Naive thymus-derived CD4-positive, alpha-beta T cell (primary cell): Measurements from ENCODE around the gene MAPK14. TPM values are rescaled to one million over a fixed set of nuclear protein-coding genes. Genes with fewer than 3 reads are reported as not detected.
A peak's percentile ranks its signal among the peaks of the same experiment; 100 is the strongest.

Experiments used
- ATAC-seq: fragments of 150-1000 bp; cut with Tn5 transposase; 2 replicates; pipeline ENCODE4 v1.10.0; 2021; ENCODE audit warnings: mild to moderate bottlenecking, moderate library complexity
- CTCF ChIA-PET: fragments of 350-600 bp; sonication (Branson Sonifier 250); formaldehyde crosslinking; loops from one replicate; lab custom pipeline; 2021; ENCODE audit warnings: antibody characterized with exemption; lab: Charles Lee
- POLR2A ChIA-PET: fragments of 350-600 bp; sonication (Branson Sonifier 250); formaldehyde crosslinking; loops from one replicate; lab custom pipeline; 2021; ENCODE audit warnings: antibody characterized with exemption, inconsistent platforms; lab: Charles Lee
- DNase-seq, 9 donors: peaks; one replicate each; pipeline versions ENCODE4 v3.0.0 to v3.0.0-alpha.2; 2020 to 2022; ENCODE audit warnings: mixed read lengths in 1 of 9
- H3K27ac ChIP-seq: one replicate; pipeline ENCODE4 v1.7.0; 2013; ENCODE audit warnings: mild to moderate bottlenecking, low read depth, low read length, moderate library complexity
- H3K27me3 ChIP-seq, 2 donors: one replicate each; pipeline ENCODE4 v1.7.0; 2013; ENCODE audit warnings: low read length in 2 of 2, mild to moderate bottlenecking in 2 of 2, moderate library complexity in 2 of 2; ENCODE audit not compliant: control insufficient read depth in 2 of 2, insufficient read depth in 2 of 2
- H3K36me3 ChIP-seq, 3 experiments: 1 replicate in 2 of 3; 2 replicates in 1 of 3; pipeline ENCODE4 v1.7.0; 2013; ENCODE audit warnings: low read length in 3 of 3, mild to moderate bottlenecking in 3 of 3, moderate library complexity in 1 of 3; ENCODE audit not compliant: insufficient read depth in 3 of 3, control insufficient read depth in 2 of 3
- H3K4me1 ChIP-seq, 2 donors: one replicate each; pipeline ENCODE4 v1.7.0; 2013; ENCODE audit warnings: low read length in 2 of 2, mild to moderate bottlenecking in 2 of 2, moderate library complexity in 1 of 2; ENCODE audit not compliant: control insufficient read depth in 2 of 2, insufficient read depth in 2 of 2
- H3K4me3 ChIP-seq: 2 replicates; pipeline ENCODE4 v1.7.0; 2013; ENCODE audit warnings: mild to moderate bottlenecking, low read length
- H3K9me3 ChIP-seq, 3 experiments: 1 replicate in 2 of 3; 2 replicates in 1 of 3; pipeline ENCODE4 v1.7.0; 2013; ENCODE audit warnings: low read length in 3 of 3; ENCODE audit not compliant: control insufficient read depth in 2 of 3
- H3K27ac Mint-ChIP-seq, 9 donors: one replicate each; pipeline ENCODE4 v1.8.0; 2020 to 2022; ENCODE audit warnings: mixed read lengths in 9 of 9, mild to moderate bottlenecking in 8 of 9, moderate library complexity in 5 of 9, inconsistent platforms in 2 of 9
- H3K27me3 Mint-ChIP-seq, 5 donors: one replicate each; pipeline ENCODE4 v1.8.0; 2021 to 2022; ENCODE audit warnings: mixed read lengths in 5 of 5, mild to moderate bottlenecking in 1 of 5
- H3K36me3 Mint-ChIP-seq, 5 donors: one replicate each; pipeline ENCODE4 v1.8.0; 2020 to 2022; ENCODE audit warnings: mixed read lengths in 5 of 5, mild to moderate bottlenecking in 3 of 5, inconsistent platforms in 1 of 5
- H3K4me1 Mint-ChIP-seq, 7 donors: one replicate each; pipeline ENCODE4 v1.8.0; 2020 to 2022; ENCODE audit warnings: mixed read lengths in 7 of 7, mild to moderate bottlenecking in 3 of 7, inconsistent platforms in 1 of 7
- H3K4me3 Mint-ChIP-seq, 10 donors: one replicate each; pipeline ENCODE4 v1.8.0; 2020 to 2022; ENCODE audit warnings: mild to moderate bottlenecking in 10 of 10, mixed read lengths in 10 of 10, moderate library complexity in 6 of 10, inconsistent platforms in 2 of 10
- H3K9me3 Mint-ChIP-seq, 11 donors: one replicate each; pipeline ENCODE4 v1.8.0; 2020 to 2022; ENCODE audit warnings: mixed read lengths in 11 of 11, mild to moderate bottlenecking in 4 of 11, inconsistent platforms in 1 of 11, moderate library complexity in 1 of 11
- intact Hi-C, 2 donors: fragments of 100-400 bp; cut with micrococcal nuclease; formaldehyde crosslinking; loops; one replicate each; pipeline ENCODE4 v1.15.1; 2023
- polyA plus RNA-seq, 2 donors: library from polyadenylated mRNA; unstranded; fragments of 300-500 nt; fragmentation: Illumina TruSeq; gene quantifications; one replicate each; pipeline ENCODE4 v1.2.3, GENCODE V29; 2021
- total RNA-seq, 6 experiments: library from RNA in 5 of 6; stranded (reverse) in 5 of 6; gene quantifications; 1 replicate in 5 of 6; 2 replicates in 1 of 6; pipeline ENCODE4 v1.2.3 and lab custom pipeline; 2021 to 2026

The MAPK14 gene
- total and polyA plus RNA-seq, 7 experiments from 2014 or later = 43.2 to 81.0 (median 60.5) TPM

GRCh38 chr6:36072681-36073080 is 45.1 kb downstream of the MAPK14 start:
- no peak overlapping the region for H3K4me3 Mint-ChIP-seq
- H3K4me3 ChIP-seq = no peak overlapping the region
- intact Hi-C loops = no loop called here
- no peaks in the 10 kb centered on the region for H3K9me3 Mint-ChIP-seq
- peaks cover 0 to 17% (median 7%) of the 10 kb centered on the region in 3 experiments for H3K36me3 ChIP-seq
- no peaks in the 10 kb centered on the region for H3K9me3 ChIP-seq
- ATAC-seq (no peak), DNase-seq (no peak)
- peaks cover 0 to 25% (median 3%) of the 10 kb centered on the region in 5 donors for H3K36me3 Mint-ChIP-seq
- H3K4me1 Mint-ChIP-seq = peaks cover 18 to 59% (median 47%) of the 10 kb centered on the region in 7 donors
- no peaks in the 10 kb centered on the region for H3K27me3 Mint-ChIP-seq
- H3K27ac ChIP-seq = no peak overlapping the region
- H3K4me1 ChIP-seq = no peaks in the 10 kb centered on the region
- CTCF ChIA-PET = no interaction called here
- POLR2A ChIA-PET = no interaction called here
- H3K27ac Mint-ChIP-seq = peak overlapping the region in 6 of 9 donors; percentile 7 to 86 (median 15)
- H3K27me3 ChIP-seq = no peaks in the 10 kb centered on the region

- H3K27me3 ChIP-seq = no peaks in the 10 kb centered on the region
- H3K27ac ChIP-seq = no peak overlapping the region
- CTCF ChIA-PET = interaction anchor here (0.7 to 2.1 kb wide), 5 partner anchors 9 to 45 kb away, joined by 3 to 11 read pairs (median 3); no protein-coding TSS in a partner anchor
- Mint-ChIP-seq H3K4me1 (peaks cover 12 to 50% (median 38%) of the 10 kb centered on the region in 7 donors), H3K27ac (peak overlapping the region in 4 of 9 donors; percentile 3 to 61 (median 6)), H3K27me3 (no peaks in the 10 kb centered on the region), H3K36me3 (peaks cover 0 to 28% (median under 1%) of the 10 kb centered on the region in 5 donors), H3K4me3 (no peak overlapping the region), H3K9me3 (no peaks in the 10 kb centered on the region)
- DNase-seq (no peak), ATAC-seq (no peak)
- H3K4me1 ChIP-seq = no peaks in the 10 kb centered on the region
- no peaks in the 10 kb centered on the region for H3K9me3 ChIP-seq
- POLR2A ChIA-PET = interaction anchor here (1.0 to 1.2 kb wide), 2 partner anchors 40 to 45 kb away, joined by 4 read pairs; no protein-coding TSS in a partner anchor
- peaks cover 0 to 23% (median 14%) of the 10 kb centered on the region in 3 experiments for H3K36me3 ChIP-seq
- intact Hi-C loops = no loop called here
- H3K4me3 ChIP-seq = no peak overlapping the region
Observed at GRCh38 chr6:36073587-36073986, 46.0 kb downstream of the MAPK14 start.

- Mint-ChIP-seq H3K27me3 (no peaks in the 10 kb centered on the region), H3K36me3 (peaks cover 6 to 49% (median 19%) of the 10 kb centered on the region in 5 donors), H3K4me1 (peaks cover 8 to 40% (median 28%) of the 10 kb centered on the region in 7 donors), H3K27ac (peak overlapping the region in 6 of 9 donors; percentile 6 to 69 (median 47)), H3K4me3 (no peak overlapping the region), H3K9me3 (peaks cover 0 to 7% (median 0%) of the 10 kb centered on the region in 11 donors)
- no peaks in the 10 kb centered on the region for H3K4me1 ChIP-seq
- no peaks in the 10 kb centered on the region for H3K9me3 ChIP-seq
- ATAC-seq (peak; percentile 61), DNase-seq (peak in 5 of 9 donors; percentile 8 to 35 (median 22))
- ChIA-PET POLR2A (interaction anchor here (0.7 to 1.0 kb wide), 2 partner anchors 27 to 48 kb away, joined by 3 read pairs; partner anchors contain the start of gene MAPK14), CTCF (interaction anchor here (1.8 kb wide), 1 partner anchor 56 kb away, joined by 5 read pairs; no protein-coding TSS in a partner anchor)
- H3K36me3 ChIP-seq = peaks cover 0 to 36% (median 22%) of the 10 kb centered on the region in 3 experiments
- intact Hi-C loops = loop anchor here in 1 of 2 donors (1.0 kb wide), 1 partner anchor 121 kb away; the partner anchor contains the start of gene BRPF3
- no peak overlapping the region for H3K4me3 ChIP-seq
- H3K27ac ChIP-seq = no peak overlapping the region
- no peaks in the 10 kb centered on the region for H3K27me3 ChIP-seq
Observed at GRCh38 chr6:36075656-36076055, 48.0 kb downstream of the MAPK14 start.

- H3K27me3 ChIP-seq = no peaks in the 10 kb centered on the region
- H3K4me3 Mint-ChIP-seq = no peak overlapping the region
- H3K4me1 ChIP-seq = no peaks in the 10 kb centered on the region
- H3K9me3 ChIP-seq = no peaks in the 10 kb centered on the region
- ChIA-PET CTCF (interaction anchor here (1.1 to 2.3 kb wide), 3 partner anchors 19 to 55 kb away, joined by 4 to 11 read pairs (median 5); partner anchors contain the start of gene MAPK14), POLR2A (interaction anchor here (0.7 to 1.0 kb wide), 2 partner anchors 27 to 49 kb away, joined by 3 read pairs; partner anchors contain the start of gene MAPK14)
- no peak for DNase-seq
- H3K9me3 Mint-ChIP-seq = peaks cover 0 to 12% (median 0%) of the 10 kb centered on the region in 11 donors
- H3K27ac ChIP-seq = no peak overlapping the region
- intact Hi-C loops = no loop called here
- H3K36me3 Mint-ChIP-seq = peaks cover 10 to 57% (median 27%) of the 10 kb centered on the region in 5 donors
- no peak for ATAC-seq
- peak overlapping the region in 6 of 9 donors; percentile 3 to 69 (median 56) for H3K27ac Mint-ChIP-seq
- peaks cover 8 to 43% (median 25%) of the 10 kb centered on the region in 7 donors for H3K4me1 Mint-ChIP-seq
- no peaks in the 10 kb centered on the region for H3K27me3 Mint-ChIP-seq
- H3K4me3 ChIP-seq = no peak overlapping the region
- peaks cover 0 to 38% (median 25%) of the 10 kb centered on the region in 3 experiments for H3K36me3 ChIP-seq
Observed at GRCh38 chr6:36076178-36077063, 48.8 kb downstream of the MAPK14 start.

DNA sequence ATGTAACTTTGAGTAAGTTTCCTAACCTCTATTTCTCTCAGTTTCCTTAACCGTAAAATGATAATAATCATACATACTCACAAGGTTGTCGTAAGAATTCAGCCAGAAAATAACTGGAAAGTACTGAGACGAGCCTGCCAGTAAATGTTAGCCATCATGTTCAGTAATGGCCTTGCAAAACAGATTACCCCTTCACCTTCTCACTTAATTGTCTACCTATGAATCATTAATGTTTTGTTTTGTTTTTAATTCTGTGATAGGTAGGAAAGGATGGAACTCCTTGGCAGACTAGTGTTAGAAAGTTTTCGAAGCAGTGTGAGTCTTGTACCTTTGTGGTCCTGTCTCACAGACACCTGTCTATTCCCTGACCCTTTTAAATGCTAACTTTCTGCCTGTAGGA is 50.6 kb downstream of the MAPK14 start:
- no peak for ATAC-seq
- Mint-ChIP-seq H3K9me3 (peaks cover 0 to 14% (median 0%) of the 10 kb centered on the region in 11 donors), H3K27ac (peak overlapping the region in 1 of 9 donors; percentile 41), H3K27me3 (no peaks in the 10 kb centered on the region), H3K4me3 (no peak overlapping the region), H3K36me3 (peaks cover 20 to 71% (median 43%) of the 10 kb centered on the region in 5 donors), H3K4me1 (peaks cover 0 to 34% (median 13%) of the 10 kb centered on the region in 7 donors)
- Histone ChIP-seq H3K4me3 (no peak overlapping the region), H3K36me3 (peaks cover 0 to 54% (median 33%) of the 10 kb centered on the region in 3 experiments), H3K9me3 (no peaks in the 10 kb centered on the region), H3K27me3 (no peaks in the 10 kb centered on the region), H3K4me1 (no peaks in the 10 kb centered on the region), H3K27ac (no peak overlapping the region)
- no peak for DNase-seq
- intact Hi-C loops = no loop called here
- POLR2A ChIA-PET = interaction anchor here (0.6 kb wide), 1 partner anchor 14 kb away, joined by 3 read pairs; no protein-coding TSS in a partner anchor
- CTCF ChIA-PET = interaction anchor here (0.7 to 2.3 kb wide), 4 partner anchors 17 to 224 kb away, joined by 3 to 11 read pairs (median 4); no protein-coding TSS in a partner anchor

GRCh38 chr6:36079601-36080000 is 52.0 kb downstream of the MAPK14 start:
- no peak overlapping the region for H3K4me3 Mint-ChIP-seq
- peaks cover 29 to 77% (median 53%) of the 10 kb centered on the region in 5 donors for H3K36me3 Mint-ChIP-seq
- no peak overlapping the region for H3K27ac ChIP-seq
- H3K27ac Mint-ChIP-seq = peak overlapping the region in 2 of 9 donors; percentile 9 to 27
- H3K4me1 Mint-ChIP-seq = peaks cover 3 to 28% (median 13%) of the 10 kb centered on the region in 7 donors
- ATAC-seq (no peak), DNase-seq (no peak)
- H3K4me1 ChIP-seq = no peaks in the 10 kb centered on the region
- ChIA-PET POLR2A (interaction anchor here (0.6 kb wide), 2 partner anchors 28 to 48 kb away, joined by 3 read pairs; no protein-coding TSS in a partner anchor), CTCF (no interaction called here)
- H3K9me3 Mint-ChIP-seq = peaks cover 0 to 16% (median 0%) of the 10 kb centered on the region in 11 donors
- no peak overlapping the region for H3K4me3 ChIP-seq
- no peaks in the 10 kb centered on the region for H3K27me3 ChIP-seq
- H3K9me3 ChIP-seq = no peaks in the 10 kb centered on the region
- no peaks in the 10 kb centered on the region for H3K27me3 Mint-ChIP-seq
- intact Hi-C loops = no loop called here
- peaks cover 10 to 65% (median 34%) of the 10 kb centered on the region in 3 experiments for H3K36me3 ChIP-seq
